Progenitor cell of endocrine pancreas (in vitro differentiated cells): ENCODE results near the gene FAM221B. TPM values are rescaled to one million over a fixed set of nuclear protein-coding genes. Genes with fewer than 3 reads are reported as not detected.

Experiments used
- DNase-seq: peaks from one replicate; pipeline ENCODE4 v3.0.0; 2021; ENCODE audit warnings: low spot score; ENCODE audit not compliant: unreplicated experiment
- H3K27ac Mint-ChIP-seq: 2 replicates; pipeline ENCODE4 v1.8.0; 2021; ENCODE audit warnings: mild to moderate bottlenecking, moderate library complexity, mixed read lengths
- H3K27me3 Mint-ChIP-seq: 2 replicates; pipeline ENCODE4 v1.8.0; 2021; ENCODE audit warnings: mixed read lengths
- H3K36me3 Mint-ChIP-seq: 2 replicates; pipeline ENCODE4 v1.8.0; 2022; ENCODE audit warnings: mixed read lengths; ENCODE audit not compliant: insufficient read depth
- H3K4me1 Mint-ChIP-seq: 2 replicates; pipeline ENCODE4 v1.8.0; 2021; ENCODE audit warnings: low read depth, mixed read lengths
- H3K4me3 Mint-ChIP-seq: 2 replicates; pipeline ENCODE4 v1.8.0; 2021; ENCODE audit warnings: low read depth, mild to moderate bottlenecking, moderate library complexity, mixed read lengths
- H3K9me3 Mint-ChIP-seq: 2 replicates; pipeline ENCODE4 v1.8.0; 2021; ENCODE audit warnings: low read depth, mixed read lengths
- total RNA-seq: library from RNA; stranded (reverse); gene quantifications from 2 replicates; pipeline ENCODE4 v1.2.1, GENCODE V29; 2021
- TF ChIP-seq, protein P1 (sequence below): fragments of 200-600 bp; sonication (generic); IDR thresholded peaks from one replicate; pipeline ENCODE4 v1.5.0; 2021; ENCODE audit warnings: antibody characterized with exemption, mild to moderate bottlenecking; ENCODE audit not compliant: unreplicated experiment

FAM221B gene
- total RNA-seq, 1 donor from 2014 or later: not detected

DNA sequence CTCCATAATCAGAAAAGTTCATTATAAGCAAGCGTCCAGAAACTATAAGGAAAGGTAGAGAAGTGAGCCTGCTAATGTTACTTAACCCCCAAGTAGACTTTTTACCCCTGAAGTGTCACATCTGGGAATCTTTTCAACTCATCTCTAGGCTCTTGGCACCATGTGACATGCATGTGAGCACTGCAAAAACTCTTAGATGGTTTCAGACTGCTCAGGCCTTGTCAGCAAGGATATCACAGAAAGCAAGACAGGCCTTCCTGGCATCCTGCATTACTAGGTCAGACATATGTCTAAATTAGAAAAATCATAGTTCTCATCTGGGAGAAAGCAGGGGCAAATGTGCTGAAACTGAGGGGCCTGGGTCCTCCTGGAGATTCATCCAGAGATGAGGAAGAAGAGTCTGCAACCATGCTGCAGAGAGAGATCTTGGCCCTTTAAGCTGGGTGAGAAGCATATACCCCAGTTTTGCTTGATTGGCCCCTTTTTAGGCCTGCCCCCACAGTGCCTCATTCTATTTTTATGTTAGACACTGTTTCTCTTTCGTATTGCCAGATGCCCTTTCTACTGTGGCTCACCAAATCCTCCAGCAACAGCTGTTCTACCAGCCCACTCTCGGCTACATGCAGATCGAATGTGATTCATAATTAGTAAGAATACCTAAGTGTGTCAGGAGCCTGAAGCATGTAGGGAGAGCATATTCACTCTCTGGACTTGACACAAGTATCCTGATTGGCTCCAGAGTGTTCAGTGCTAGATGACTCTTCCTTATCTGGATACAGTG lies 19.4 kb upstream of the FAM221B start:
- H3K27ac Mint-ChIP-seq: no peak overlapping the region
- peaks cover 14% of the 10 kb centered on the region for H3K36me3 Mint-ChIP-seq
- H3K9me3 Mint-ChIP-seq: no peaks in the 10 kb centered on the region
- TF ChIP-seq, protein P1, sequence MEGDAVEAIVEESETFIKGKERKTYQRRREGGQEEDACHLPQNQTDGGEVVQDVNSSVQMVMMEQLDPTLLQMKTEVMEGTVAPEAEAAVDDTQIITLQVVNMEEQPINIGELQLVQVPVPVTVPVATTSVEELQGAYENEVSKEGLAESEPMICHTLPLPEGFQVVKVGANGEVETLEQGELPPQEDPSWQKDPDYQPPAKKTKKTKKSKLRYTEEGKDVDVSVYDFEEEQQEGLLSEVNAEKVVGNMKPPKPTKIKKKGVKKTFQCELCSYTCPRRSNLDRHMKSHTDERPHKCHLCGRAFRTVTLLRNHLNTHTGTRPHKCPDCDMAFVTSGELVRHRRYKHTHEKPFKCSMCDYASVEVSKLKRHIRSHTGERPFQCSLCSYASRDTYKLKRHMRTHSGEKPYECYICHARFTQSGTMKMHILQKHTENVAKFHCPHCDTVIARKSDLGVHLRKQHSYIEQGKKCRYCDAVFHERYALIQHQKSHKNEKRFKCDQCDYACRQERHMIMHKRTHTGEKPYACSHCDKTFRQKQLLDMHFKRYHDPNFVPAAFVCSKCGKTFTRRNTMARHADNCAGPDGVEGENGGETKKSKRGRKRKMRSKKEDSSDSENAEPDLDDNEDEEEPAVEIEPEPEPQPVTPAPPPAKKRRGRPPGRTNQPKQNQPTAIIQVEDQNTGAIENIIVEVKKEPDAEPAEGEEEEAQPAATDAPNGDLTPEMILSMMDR: no peak
- peaks cover 11% of the 10 kb centered on the region for H3K4me1 Mint-ChIP-seq
- DNase-seq: no peak
- H3K4me3 Mint-ChIP-seq: no peak overlapping the region
- peaks cover 23% of the 10 kb centered on the region for H3K27me3 Mint-ChIP-seq

DNA sequence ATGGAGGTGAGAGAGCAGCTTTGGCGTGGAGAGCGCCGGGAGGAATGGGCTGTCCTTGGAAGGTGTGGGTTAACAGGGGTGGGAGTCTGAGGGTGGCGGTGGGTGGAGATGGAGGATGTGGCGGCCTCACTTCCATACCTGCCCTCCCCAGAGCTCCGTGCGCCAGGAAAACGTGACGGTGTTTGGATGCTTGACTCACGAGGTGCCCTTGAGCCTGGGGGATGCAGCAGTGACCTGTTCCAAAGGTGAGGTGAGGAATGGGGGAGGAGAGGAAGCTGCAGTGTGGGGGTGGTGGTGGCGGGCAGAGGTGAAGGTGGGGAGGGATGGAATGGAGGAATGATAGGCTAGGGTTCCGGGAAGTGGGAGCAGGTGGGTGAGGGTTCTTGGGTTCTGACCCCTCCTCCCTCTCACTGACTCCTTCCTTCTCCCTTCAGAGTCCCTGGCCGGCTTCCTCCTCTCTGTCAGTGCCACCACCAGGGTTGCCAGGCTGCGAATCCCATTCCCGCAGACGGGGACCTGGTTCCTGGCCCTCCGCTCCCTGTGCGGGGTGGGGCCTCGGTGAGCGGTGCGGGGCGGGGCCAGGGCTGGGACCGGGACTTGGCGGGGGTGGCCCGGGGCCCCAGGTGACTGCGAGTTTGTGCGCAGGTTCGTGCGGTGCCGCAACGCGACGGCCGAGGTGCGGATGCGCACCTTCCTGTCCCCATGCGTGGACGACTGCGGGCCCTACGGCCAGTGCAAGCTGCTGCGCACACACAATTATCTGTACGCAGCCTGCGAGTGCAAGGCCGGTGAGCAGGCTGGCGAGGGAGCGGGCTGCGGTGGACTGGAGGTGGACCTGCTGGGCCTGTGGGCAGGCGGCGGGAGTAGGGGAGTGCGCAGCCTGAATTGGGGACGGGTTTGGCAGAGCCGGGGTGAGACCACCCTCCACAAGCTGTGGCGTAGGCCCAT lies 17.6 kb upstream of the FAM221B start:
- Mint-ChIP-seq H3K4me1 (peaks cover 11% of the 10 kb centered on the region), H3K4me3 (peak overlapping the region; percentile 20), H3K27ac (peak overlapping the region; percentile 19), H3K9me3 (no peaks in the 10 kb centered on the region), H3K27me3 (peaks cover 23% of the 10 kb centered on the region), H3K36me3 (peaks cover 14% of the 10 kb centered on the region)
- TF ChIP-seq, protein P1: no peak
- DNase-seq: peak; percentile 14

DNA sequence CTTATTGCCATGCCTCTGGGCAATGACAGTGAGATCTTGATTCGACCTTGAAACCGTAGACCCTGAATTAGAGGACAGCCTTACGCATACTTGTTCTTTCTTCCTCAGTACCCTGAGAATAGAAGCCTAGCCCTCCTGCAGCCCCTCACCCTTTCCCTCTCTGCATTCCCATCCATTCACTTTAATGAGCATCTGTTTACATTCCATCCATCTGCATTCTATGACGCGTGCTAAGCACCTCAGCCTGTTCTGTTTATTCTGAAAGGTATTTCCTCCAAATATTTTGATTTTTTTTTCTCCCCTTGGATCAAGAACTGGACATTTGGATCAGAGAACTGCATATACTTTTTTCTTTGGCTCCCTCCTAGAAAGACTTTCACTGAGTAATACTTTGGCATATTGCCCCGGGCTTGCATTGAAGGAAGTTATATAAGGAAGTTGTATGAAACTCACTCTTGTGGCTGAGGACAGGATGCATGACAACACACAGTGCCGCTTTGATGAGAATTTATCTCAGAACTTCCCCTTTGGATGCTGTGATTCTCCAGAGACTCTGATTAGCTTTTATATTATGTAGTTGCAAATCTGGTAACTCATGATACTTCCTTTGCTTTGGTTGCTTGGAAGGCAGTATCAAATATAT lies 16.2 kb upstream of the FAM221B start:
- DNase-seq: no peak
- Mint-ChIP-seq H3K36me3 (peaks cover 16% of the 10 kb centered on the region), H3K4me1 (peaks cover 11% of the 10 kb centered on the region), H3K27ac (no peak overlapping the region), H3K27me3 (peaks cover 23% of the 10 kb centered on the region), H3K4me3 (no peak overlapping the region), H3K9me3 (no peaks in the 10 kb centered on the region)
- TF ChIP-seq, protein P1: no peak

DNA sequence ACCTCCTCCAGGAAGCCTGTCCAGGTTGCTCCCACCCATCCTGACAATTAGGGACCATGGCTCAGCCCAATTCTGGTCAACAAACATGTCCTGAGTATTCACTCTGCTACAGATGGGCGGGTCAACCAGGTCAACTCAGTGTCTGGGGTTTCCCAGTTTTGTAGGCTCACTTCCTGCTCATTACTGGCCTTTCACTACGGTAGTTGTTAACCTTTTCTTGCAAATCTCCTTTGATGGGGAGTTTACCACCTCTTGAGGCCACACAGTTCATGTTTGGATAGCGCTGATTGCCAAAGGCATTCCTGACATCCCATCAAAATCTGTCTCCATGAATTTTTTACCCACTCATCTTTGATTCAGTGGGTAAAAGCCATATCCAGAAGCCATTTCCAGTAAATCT lies 14.3 kb upstream of the FAM221B start:
- no peaks in the 10 kb centered on the region for H3K9me3 Mint-ChIP-seq
- peaks cover 18% of the 10 kb centered on the region for H3K27me3 Mint-ChIP-seq
- H3K36me3 Mint-ChIP-seq: peaks cover 16% of the 10 kb centered on the region
- TF ChIP-seq, protein P1: no peak
- H3K27ac Mint-ChIP-seq: no peak overlapping the region
- no peak for DNase-seq
- no peak overlapping the region for H3K4me3 Mint-ChIP-seq
- H3K4me1 Mint-ChIP-seq: peaks cover 11% of the 10 kb centered on the region
